ENCODE results near the gene SBF1.

SBF1 gene

DNA sequence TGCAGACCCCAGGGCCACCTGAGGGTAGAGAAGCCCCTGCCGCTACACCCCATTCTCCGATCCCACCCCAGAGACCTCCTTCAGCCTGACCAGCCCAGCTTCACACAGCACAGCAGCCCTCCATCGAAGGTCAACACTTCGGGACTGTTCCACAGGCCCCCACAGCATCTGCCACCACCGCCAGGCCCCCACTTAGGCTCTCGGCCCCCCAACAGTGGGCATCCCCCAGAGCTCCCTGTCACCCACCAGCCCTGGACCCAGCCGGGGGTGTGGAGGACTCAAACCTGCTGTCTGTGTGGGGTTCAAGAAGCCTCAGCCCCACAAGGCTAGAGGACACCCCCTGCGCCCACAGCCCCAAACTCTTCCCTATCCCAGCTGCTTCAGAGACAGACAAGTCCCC, 6.2 kb downstream of the SBF1 start:
- peaks cover 94% of the 10 kb centered on the region for H4K20me1 ChIP-seq
- peaks cover 38% of the 10 kb centered on the region for H3K36me3 ChIP-seq
- no peaks in the 10 kb centered on the region for H3K27me3 ChIP-seq
- no peaks in the 10 kb centered on the region for H3K9me3 ChIP-seq
- H3K4me2 ChIP-seq: peak overlapping the region; percentile 95
- H3K9ac ChIP-seq: peak overlapping the region; percentile 77
- peaks cover 69% of the 10 kb centered on the region for H3K4me1 ChIP-seq
- peak overlapping the region; percentile 95 for H3K27ac ChIP-seq
- peak overlapping the region; percentile 48 for H3K4me3 ChIP-seq
- no peak for TF ChIP-seq Cebpa-rat (IDR thresholded peaks at IDR 0.05)

DNA sequence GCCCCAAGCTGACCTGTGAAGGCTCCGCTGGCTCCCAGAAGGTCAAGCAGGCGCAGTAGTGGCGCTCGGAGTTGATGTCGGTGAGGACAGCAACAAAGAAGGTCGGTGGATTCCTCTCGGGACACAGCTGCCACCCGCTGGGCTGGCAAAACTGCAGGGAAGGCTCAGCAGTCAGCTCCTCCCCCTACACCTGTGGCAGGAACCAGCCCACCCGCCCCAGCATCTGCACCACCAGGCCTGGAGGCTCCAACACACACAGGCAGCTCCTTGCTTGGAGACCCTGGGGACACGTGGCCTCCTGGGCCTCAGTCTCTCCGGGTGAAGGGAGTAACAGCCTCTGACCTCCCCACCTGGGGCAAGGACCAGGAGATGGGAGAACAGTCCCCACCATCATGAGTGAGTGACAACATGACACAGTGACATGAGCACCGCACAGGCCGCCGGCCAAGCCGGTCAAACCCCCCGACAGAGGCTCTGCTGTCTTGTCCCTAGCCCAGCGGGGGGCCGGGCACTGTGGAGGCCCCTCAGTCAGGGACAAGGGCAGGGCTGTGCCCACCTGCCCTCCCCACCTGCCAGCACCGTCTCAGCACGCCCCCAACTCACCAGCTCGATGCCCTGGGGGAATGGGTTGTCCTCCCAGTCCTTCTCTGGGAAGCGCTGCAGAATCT, 6.9 kb downstream of the SBF1 start:
- Histone ChIP-seq H3K4me1 (peaks cover 61% of the 10 kb centered on the region), H3K27me3 (no peaks in the 10 kb centered on the region), H3K27ac (peak overlapping the region; percentile 95), H3K4me2 (peak overlapping the region; percentile 95), H4K20me1 (peaks cover 94% of the 10 kb centered on the region), H3K9me3 (no peaks in the 10 kb centered on the region), H3K4me3 (peak overlapping the region; percentile 48), H3K9ac (peak overlapping the region; percentile 77), H3K36me3 (peaks cover 46% of the 10 kb centered on the region)
- no peak for TF ChIP-seq Cebpa-rat (IDR thresholded peaks at IDR 0.05)

DNA sequence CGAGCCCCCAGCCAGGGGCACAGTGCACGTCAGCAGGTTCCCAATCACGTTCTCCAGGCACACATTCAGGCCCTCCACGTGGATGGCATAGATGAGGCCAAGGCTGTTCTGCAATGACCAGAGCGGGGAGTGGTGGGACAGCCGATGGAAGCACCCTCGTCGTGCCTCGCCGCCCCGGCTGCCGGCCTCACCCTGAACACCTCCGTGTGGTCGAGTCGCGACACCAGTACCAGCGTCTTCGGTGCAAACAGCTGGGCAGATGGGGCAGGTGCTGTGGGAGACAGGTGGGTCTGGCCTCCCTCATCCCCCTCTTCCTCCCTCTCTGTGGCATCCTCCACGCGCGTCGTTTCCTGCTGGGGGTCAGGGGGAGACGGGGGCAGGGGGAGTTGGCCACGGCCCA, 7.5 kb downstream of the SBF1 start:
- Histone ChIP-seq H3K27me3 (no peaks in the 10 kb centered on the region), H3K4me2 (peak overlapping the region; percentile 95), H4K20me1 (peaks cover 93% of the 10 kb centered on the region), H3K4me3 (no peak overlapping the region), H3K4me1 (peaks cover 56% of the 10 kb centered on the region), H3K27ac (0 out of 2 replicates have a peak overlapping the region, but pooled peaks have one; percentile 30), H3K36me3 (peaks cover 51% of the 10 kb centered on the region), H3K9me3 (no peaks in the 10 kb centered on the region), H3K9ac (no peak overlapping the region)
- TF ChIP-seq Cebpa-rat (IDR thresholded peaks at IDR 0.05): no peak

DNA sequence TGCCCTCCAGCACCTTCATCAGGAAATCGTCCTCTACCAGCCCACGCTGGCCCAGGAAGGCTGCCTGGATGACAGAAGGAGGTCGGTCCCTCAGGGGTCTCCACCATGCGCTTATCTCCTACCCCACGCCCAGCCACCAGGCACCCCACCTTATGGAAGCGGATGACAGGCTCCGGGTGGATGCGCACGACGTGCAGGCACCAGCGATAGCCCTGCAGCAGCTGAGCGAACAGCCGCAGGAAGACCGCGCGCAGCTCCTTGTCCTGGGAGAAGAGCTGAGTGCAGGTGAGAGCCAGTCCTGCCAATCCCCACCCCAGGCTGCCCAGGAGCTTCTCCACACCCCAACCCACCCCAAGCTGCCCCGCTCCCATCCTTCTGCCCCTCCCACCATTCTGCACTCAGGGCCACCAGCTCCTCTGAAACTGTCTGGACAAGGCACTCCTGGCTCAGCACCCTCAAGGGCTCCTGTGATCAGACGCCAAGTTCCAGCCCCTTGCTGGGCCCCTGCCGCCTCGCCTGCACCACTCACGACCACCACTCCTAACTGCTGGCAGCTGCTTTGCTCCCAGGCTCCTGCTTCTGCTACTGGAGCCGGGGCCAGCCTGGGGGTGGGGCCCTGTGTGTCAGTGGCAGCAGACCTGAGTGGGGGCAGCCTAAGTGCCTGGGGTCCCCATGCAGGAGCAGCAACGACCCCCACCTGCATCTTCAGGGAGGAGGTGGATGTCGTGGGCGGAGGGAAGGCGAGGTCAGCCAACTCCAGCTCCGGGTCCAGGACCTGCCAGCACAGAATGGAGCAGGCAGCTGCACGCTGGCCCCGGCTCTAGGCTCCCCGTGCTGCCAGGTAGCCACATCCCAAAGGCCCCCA, 9.5 kb downstream of the SBF1 start:
- no peak overlapping the region for H3K27ac ChIP-seq

DNA sequence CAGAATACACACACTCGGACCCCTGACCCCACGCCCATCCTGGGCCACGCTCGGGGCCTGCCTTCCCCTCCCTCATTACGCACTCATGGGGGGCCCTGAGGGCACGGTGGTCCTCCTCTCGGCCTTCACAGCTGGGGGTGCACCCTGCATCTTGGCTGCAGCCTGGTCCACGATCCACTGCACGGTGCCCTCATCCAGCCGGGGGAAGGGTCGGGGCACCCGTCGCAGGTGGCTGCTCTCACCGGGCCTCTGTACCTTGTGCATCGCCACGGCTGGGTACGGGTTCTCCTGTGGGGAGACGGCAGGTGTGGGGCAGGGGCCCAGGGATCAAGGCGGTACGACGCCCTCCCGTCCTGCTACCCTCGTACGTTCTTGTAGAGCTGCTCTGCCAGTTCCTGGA, 10.4 kb downstream of the SBF1 start:
- H3K4me1 ChIP-seq: peaks cover 32% of the 10 kb centered on the region
- peaks cover 96% of the 10 kb centered on the region for H4K20me1 ChIP-seq
- no peaks in the 10 kb centered on the region for H3K9me3 ChIP-seq
- H3K4me2 ChIP-seq: no peak overlapping the region
- H3K36me3 ChIP-seq: peaks cover 80% of the 10 kb centered on the region
- H3K27me3 ChIP-seq: no peaks in the 10 kb centered on the region
- H3K4me3 ChIP-seq: no peak overlapping the region
- H3K9ac ChIP-seq: no peak overlapping the region
- no peak overlapping the region for H3K27ac ChIP-seq
- no peak for TF ChIP-seq Cebpa-rat (IDR thresholded peaks at IDR 0.05)

More for the DNA sequence above, 9.5 kb downstream of the SBF1 start:
- Histone ChIP-seq H4K20me1 (peaks cover 91% of the 10 kb centered on the region), H3K4me2 (no peak overlapping the region), H3K4me1 (peaks cover 35% of the 10 kb centered on the region), H3K9me3 (no peaks in the 10 kb centered on the region), H3K27me3 (no peaks in the 10 kb centered on the region), H3K36me3 (peaks cover 72% of the 10 kb centered on the region), H3K4me3 (no peak overlapping the region), H3K9ac (no peak overlapping the region)
- TF ChIP-seq Cebpa-rat (IDR thresholded peaks at IDR 0.05): no peak

DNA sequence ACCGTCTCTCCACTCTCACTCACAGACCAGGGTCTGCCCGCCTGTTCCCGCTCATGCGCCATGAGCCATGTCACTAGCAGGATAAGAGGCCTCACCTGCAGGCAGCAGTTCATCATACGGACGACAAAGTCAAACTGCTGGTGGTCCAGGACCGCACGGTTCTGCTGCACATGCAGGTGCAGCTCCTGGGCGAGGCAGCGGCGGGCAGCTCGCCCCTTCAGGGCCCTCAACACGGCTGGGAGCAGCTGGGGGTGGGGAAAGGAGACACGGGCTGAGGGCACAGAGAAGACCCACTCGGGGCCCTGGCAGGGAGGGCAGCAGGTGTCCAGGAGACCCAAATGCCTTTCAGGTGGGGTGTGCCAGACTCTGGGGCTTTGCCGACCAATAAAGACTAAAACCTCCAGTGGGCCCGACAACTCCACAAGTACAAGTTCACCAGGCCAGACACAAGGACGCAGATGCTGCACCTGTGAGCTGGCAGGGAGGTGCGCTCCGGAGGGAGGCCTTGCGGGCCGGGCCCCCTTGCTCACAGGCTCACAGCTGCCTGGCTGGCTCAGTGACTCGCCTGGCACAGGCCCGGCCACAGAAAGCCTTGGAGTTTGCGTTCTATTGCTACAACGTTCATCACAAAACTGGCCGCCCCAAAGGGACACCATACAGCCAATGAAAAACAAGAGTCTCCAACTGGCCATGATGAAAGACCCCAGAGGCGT, 11.5 kb downstream of the SBF1 start:
- Histone ChIP-seq H3K4me1 (peaks cover 21% of the 10 kb centered on the region), H3K4me3 (no peak overlapping the region), H3K27ac (no peak overlapping the region), H3K27me3 (no peaks in the 10 kb centered on the region), H3K36me3 (peaks cover 91% of the 10 kb centered on the region), H3K4me2 (no peak overlapping the region), H4K20me1 (peaks cover 96% of the 10 kb centered on the region), H3K9ac (no peak overlapping the region), H3K9me3 (no peaks in the 10 kb centered on the region)
- TF ChIP-seq Cebpa-rat (IDR thresholded peaks at IDR 0.05): no peak

DNA sequence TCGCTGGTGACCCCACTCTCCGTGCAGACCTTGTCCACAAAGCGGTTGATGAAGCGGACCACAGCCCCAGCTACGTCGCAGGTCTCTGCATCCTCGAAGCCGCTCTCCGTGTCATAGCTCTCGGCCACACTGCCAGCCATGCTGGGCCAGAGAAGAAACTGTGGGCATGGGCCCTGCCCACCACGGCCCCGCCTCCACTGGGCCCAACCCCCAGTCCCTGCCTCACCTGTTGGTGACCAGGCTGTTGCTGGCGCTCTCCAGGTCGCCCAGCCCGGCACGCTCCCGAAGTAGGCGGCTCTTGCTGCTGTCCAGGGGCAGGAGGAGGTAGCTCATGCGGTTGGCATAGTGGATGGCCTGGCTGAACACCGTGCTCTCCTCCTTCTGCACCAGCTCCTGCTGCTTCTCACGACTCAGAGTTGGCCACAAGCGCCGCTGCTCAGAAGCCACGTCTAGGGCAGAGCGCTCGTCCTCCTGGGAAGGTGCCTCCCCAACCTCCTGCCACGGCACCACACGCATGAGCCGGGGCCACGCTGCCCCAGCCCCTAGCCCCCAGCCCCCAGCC, 12.8 kb downstream of the SBF1 start:
- peaks cover 8% of the 10 kb centered on the region for H3K4me1 ChIP-seq
- H3K9me3 ChIP-seq: no peaks in the 10 kb centered on the region
- H3K36me3 ChIP-seq: peaks cover 100% of the 10 kb centered on the region
- H3K27ac ChIP-seq: no peak overlapping the region
- H3K4me2 ChIP-seq: no peak overlapping the region
- no peak for TF ChIP-seq Cebpa-rat (IDR thresholded peaks at IDR 0.05)
- H3K9ac ChIP-seq: no peak overlapping the region
- peaks cover 95% of the 10 kb centered on the region for H4K20me1 ChIP-seq
- H3K4me3 ChIP-seq: no peak overlapping the region
- no peaks in the 10 kb centered on the region for H3K27me3 ChIP-seq

DNA sequence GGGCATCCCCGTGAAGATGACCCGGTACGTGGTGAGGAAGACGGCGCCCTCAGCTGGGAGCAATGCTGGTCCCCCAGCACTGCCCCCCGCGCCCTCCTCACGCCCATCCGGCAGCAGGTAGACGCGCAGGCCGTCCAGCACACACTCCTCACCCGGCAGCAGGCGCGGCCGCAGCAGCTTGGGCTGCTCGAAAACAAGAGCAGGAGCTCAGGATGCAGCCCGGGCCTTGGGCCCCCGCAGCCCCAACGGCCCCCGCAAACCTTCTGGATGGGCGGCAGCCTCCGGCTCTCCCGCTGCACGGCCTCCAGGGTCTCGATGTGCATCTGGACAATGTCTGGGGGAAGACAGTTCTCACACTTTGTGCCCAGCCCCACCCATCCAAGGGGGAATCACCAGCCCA, 13.3 kb downstream of the SBF1 start:
- Histone ChIP-seq H3K27ac (no peak overlapping the region), H3K9me3 (no peaks in the 10 kb centered on the region), H3K27me3 (no peaks in the 10 kb centered on the region), H3K4me1 (peaks cover 3% of the 10 kb centered on the region), H4K20me1 (peaks cover 95% of the 10 kb centered on the region), H3K9ac (no peak overlapping the region), H3K4me3 (no peak overlapping the region), H3K4me2 (no peak overlapping the region), H3K36me3 (peaks cover 100% of the 10 kb centered on the region)
- no peak for TF ChIP-seq Cebpa-rat (IDR thresholded peaks at IDR 0.05)

DNA sequence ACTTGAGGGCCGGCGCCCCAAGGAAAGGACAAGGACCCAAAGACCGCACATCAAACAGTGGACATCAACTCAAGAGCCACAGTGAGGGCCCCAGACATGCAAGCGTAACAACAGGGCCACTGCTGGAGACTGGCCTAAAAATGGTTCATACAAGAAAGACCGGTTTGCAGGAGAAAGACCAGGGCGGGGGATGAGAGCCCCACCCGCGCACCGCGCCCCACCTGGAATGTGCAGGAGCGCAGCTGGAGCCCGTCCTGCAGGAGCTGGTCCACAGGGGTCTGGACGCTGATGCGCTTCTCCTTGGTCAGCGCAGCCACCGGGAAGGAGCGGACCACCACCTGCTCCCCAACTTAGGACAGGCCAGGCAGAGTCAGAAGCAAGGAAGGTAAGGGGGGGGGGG, 13.9 kb downstream of the SBF1 start:
- TF ChIP-seq Cebpa-rat (IDR thresholded peaks at IDR 0.05): no peak
- Histone ChIP-seq H3K4me1 (no peaks in the 10 kb centered on the region), H3K4me2 (no peak overlapping the region), H3K4me3 (no peak overlapping the region), H3K9me3 (no peaks in the 10 kb centered on the region), H3K27me3 (no peaks in the 10 kb centered on the region), H3K27ac (no peak overlapping the region), H3K36me3 (peaks cover 99% of the 10 kb centered on the region), H3K9ac (no peak overlapping the region), H4K20me1 (peaks cover 90% of the 10 kb centered on the region)

Measured in BLaER1 (cell line).